Right lobe of liver (tissue), 6 donors: ENCODE data around the gene KPTN. TPM values are rescaled to one million over a fixed set of nuclear protein-coding genes. Genes with fewer than 3 reads are reported as not detected.

Experiments used
- ATAC-seq, 4 donors: fragments of 200-7000 bp; cut with Tn5 transposase; one replicate each; pipeline ENCODE4 v1.9.1; 2020; ENCODE audit warnings: mild to moderate bottlenecking in 4 of 4, moderate library complexity in 4 of 4
- DNase-seq, 3 donors: peaks; one replicate each; pipeline ENCODE4 v3.0.0-alpha.2; 2020
- H3K27ac ChIP-seq, 3 donors: fragments of 200-600 bp; one replicate each; pipeline ENCODE4 v1.8.0; 2022
- H3K27me3 ChIP-seq, 2 donors: fragments of 200-600 bp; one replicate each; pipeline ENCODE4 v1.8.0; 2022
- H3K36me3 ChIP-seq, 4 donors: fragments of 200-600 bp; sonication (generic) in 1 of 4; one replicate each; pipeline versions ENCODE4 v1.5.1 to v1.8.0; 2017 to 2022; ENCODE audit warnings: control low read depth in 1 of 4
- H3K4me1 ChIP-seq, 4 donors: fragments of 200-600 bp; sonication (generic) in 1 of 4; one replicate each; pipeline versions ENCODE4 v1.5.1 to v1.8.0; 2017 to 2022; ENCODE audit warnings: control low read depth in 1 of 4
- H3K4me3 ChIP-seq, 3 donors: fragments of 200-600 bp; one replicate each; pipeline ENCODE4 v1.8.0; 2022
- H3K9me3 ChIP-seq, 4 donors: fragments of 200-600 bp; sonication (generic) in 1 of 4; one replicate each; pipeline versions ENCODE4 v1.5.1 to v1.8.0; 2017 to 2022; ENCODE audit warnings: control low read depth in 1 of 4
- POLR2A ChIP-seq: fragments of 450-650 bp; IDR thresholded peaks from one replicate; pipeline ENCODE4 v1.6.1; 2017; ENCODE audit warnings: antibody characterized with exemption, mild to moderate bottlenecking
- WGBS: methylation state at CpG from one replicate; pipeline ENCODE4 v1.1.6; 2018; ENCODE audit warnings: low coverage, low lambda C conversion rate; ENCODE audit not compliant: insufficient coverage; ENCODE audit errors: missing lambda C conversion rate; 5-methylcytosine and 5-hydroxymethylcytosine counted together
- intact Hi-C, 2 donors: fragments of 100-400 bp; cut with DNase I; formaldehyde crosslinking; loops; one replicate each; pipeline versions ENCODE4 v1.11.2 to v1.14.1; 2022
- total RNA-seq, 6 experiments: library from RNA; depleted of rRNA in 2 of 6; stranded (reverse); fragments of >200 nt in 2 of 6; fragmentation: NEBNext Ultra II Directional in 3 of 6; extraction: Animal tissue kit (Norgen Biotek cat#: 25700) in 3 of 6; gene quantifications; one replicate each; pipeline versions ENCODE4 v1.1.0 to v1.2.4, GENCODE V29; 2016 to 2023
- TF ChIP-seq, protein P1 (sequence below), 4 donors: fragments of 200-600 bp in 3 of 4; fragments of 450-650 bp in 1 of 4; IDR thresholded peaks; one replicate each; pipeline versions ENCODE4 v1.5.1 to v1.8.0; 2016 to 2022; ENCODE audit warnings: antibody characterized with exemption in 4 of 4, mild to moderate bottlenecking in 2 of 4
- donor health status: DM: no; HTN: yes; CAD: no.
- donor health status: DM: no; HTN: no; CAD: no.
- donor health status: DM: no; HTN: no; CAD: no.
- donor health status: DM: no; HTN: yes; CAD: no.
- donor health status: DM: no; HTN: yes; CAD: no.

Gene KPTN
- total RNA-seq, 6 experiments from 2014 or later: 3.1 to 7.8 (median 6.2) TPM

DNA sequence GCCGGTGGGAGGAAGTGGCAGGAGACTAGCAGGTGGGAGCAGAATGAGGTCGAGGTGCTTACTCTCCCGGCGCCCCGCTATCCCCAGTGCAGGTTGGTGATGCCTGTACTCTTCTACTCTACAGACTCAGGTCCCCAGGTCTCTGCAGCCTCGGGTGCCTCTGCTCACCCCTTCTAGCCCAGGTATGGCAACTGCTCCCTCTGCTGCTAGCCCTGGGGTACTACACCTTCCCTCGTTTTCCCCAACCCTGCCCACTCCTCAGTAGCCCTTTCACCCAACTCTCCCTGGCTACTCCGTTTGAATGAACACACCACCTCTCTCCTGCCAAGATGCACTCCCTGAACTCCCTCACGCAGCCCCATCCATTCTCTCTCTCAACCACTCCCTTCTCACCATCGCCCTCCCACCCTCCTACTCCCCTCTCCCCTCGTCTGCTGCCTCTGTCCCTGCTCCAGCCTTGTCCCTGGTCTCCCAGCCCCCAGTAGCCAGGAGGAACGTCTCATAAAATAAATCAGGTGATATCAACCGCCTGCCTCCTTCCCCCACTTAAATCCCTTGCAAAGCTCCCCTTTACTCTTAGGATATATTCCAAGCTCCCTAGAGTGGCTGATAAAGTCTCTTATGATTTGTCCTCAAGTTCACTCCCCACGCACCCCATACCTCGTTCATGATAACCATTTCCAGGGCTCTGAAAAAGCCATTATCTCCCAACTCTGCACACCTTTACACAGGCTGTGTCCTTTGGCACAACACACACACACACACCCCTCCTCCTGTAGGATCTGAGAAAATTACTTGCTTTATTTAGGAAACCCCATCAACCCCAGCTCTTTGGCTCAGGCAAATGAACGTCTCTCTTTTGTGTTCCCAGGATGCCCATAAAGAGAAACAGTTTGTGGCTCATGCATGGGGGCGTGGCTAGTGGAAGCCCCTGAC lies 56.5 kb downstream of the KPTN start:
- Histone ChIP-seq H3K36me3 (no peaks in the 10 kb centered on the region), H3K4me1 (peaks cover 0 to 9% (median 4%) of the 10 kb centered on the region in 4 donors), H3K9me3 (no peaks in the 10 kb centered on the region), H3K27me3 (peaks cover 0 to 15% of the 10 kb centered on the region in 2 donors), H3K27ac (no peak overlapping the region), H3K4me3 (no peak overlapping the region)
- intact Hi-C loops: no loop called here
- 2% methylated on average over 16 of the region's 17 CpGs for WGBS
- no peak for TF ChIP-seq POLR2A
- TF ChIP-seq, protein P1, sequence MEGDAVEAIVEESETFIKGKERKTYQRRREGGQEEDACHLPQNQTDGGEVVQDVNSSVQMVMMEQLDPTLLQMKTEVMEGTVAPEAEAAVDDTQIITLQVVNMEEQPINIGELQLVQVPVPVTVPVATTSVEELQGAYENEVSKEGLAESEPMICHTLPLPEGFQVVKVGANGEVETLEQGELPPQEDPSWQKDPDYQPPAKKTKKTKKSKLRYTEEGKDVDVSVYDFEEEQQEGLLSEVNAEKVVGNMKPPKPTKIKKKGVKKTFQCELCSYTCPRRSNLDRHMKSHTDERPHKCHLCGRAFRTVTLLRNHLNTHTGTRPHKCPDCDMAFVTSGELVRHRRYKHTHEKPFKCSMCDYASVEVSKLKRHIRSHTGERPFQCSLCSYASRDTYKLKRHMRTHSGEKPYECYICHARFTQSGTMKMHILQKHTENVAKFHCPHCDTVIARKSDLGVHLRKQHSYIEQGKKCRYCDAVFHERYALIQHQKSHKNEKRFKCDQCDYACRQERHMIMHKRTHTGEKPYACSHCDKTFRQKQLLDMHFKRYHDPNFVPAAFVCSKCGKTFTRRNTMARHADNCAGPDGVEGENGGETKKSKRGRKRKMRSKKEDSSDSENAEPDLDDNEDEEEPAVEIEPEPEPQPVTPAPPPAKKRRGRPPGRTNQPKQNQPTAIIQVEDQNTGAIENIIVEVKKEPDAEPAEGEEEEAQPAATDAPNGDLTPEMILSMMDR (IDR thresholded peaks at IDR 0.05): peak; percentile 79 to 93 (median 86)
- ATAC-seq: peak; percentile 73 to 83 (median 82)
- peak in 2 of 3 donors; percentile 55 to 61 for DNase-seq

Other genes with a start within 250 kb of the KPTN start
- 10 to 100 TPM in 2 of 6 experiments, 1 to 10 TPM in 4; 5.8 to 15.1 (median 9.1) TPM for gene CCDC9, start 227.7 kb downstream of the KPTN start, total RNA-seq
- gene INAFM1, start 209.3 kb downstream of the KPTN start, total RNA-seq: 1 to 10 TPM; 2.2 to 5.8 (median 4.4) TPM
- 10 to 100 TPM in 1 of 6 experiments, 1 to 10 TPM in 5; 3.3 to 19.8 (median 5.9) TPM for gene C5AR1, start 174.4 kb downstream of the KPTN start, total RNA-seq
- 1 to 10 TPM; 1.1 to 6.6 (median 3.7) TPM for gene C5AR2, start 152.0 kb downstream of the KPTN start, total RNA-seq
- gene DHX34, start 134.9 kb downstream of the KPTN start, total RNA-seq: 10 to 100 TPM in 1 of 6 experiments, 1 to 10 TPM in 5; 5.2 to 11.9 (median 8.7) TPM
- 1 to 10 TPM in 1 of 6 experiments, under 1 TPM in 5; 0.53 to 1.6 (median 0.77) TPM for gene MEIS3, start 64.7 kb downstream of the KPTN start, total RNA-seq
- under 1 TPM in 1 of 6 experiments, not detected in 5; 0.13 TPM for gene SLC8A2, start 12.3 kb downstream of the KPTN start, total RNA-seq
- gene NAPA, start 30.8 kb upstream of the KPTN start, total RNA-seq: 100 to 1,000 TPM in 2 of 6 experiments, 10 to 100 TPM in 4; 83.0 to 179 (median 96.0) TPM
- under 1 TPM in 4 of 6 experiments, not detected in 2; 0.12 to 0.25 (median 0.17) TPM for gene ZNF541, start 88.9 kb upstream of the KPTN start, total RNA-seq
- gene BICRA, start 124.9 kb upstream of the KPTN start, total RNA-seq: 1 to 10 TPM; 3.7 to 7.3 (median 6.4) TPM
- 10 to 100 TPM in 3 of 6 experiments, 1 to 10 TPM in 3; 3.6 to 20.2 (median 12.8) TPM for gene EHD2, start 229.2 kb upstream of the KPTN start, total RNA-seq